GM12891 (cell line): ENCODE measurements around the gene RDH13.

ENCODE experiments used
- POLR2A ChIP-seq: IDR thresholded peaks from 2 replicates; pipeline ENCODE4 v1.6.1; 2011; ENCODE audit warnings: low read depth, low read length, control low read depth
- POLR2AphosphoS5 ChIP-seq: IDR thresholded peaks from 2 replicates; pipeline ENCODE4 v1.6.1; 2011; ENCODE audit warnings: low read depth, low read length, control low read depth

- TF ChIP-seq POLR2A (no peak), POLR2AphosphoS5 (no peak)
Measured at GRCh38 chr19:55046975-55047622, 15.8 kb downstream of the RDH13 start.
